ENCODE results near the gene HAP1.

HAP1 gene

GRCh38 chr17:41748275-41748674 lies 13.8 kb upstream of the HAP1 start:
- no peak for DNase-seq (ENCODE audit: low spot score)
- ATAC-seq (ENCODE audit: low read depth) = no peak
- no peak for TF ChIP-seq CTCF (IDR thresholded peaks at IDR 0.05; ENCODE audit: poor library complexity, severe bottlenecking)

GRCh38 chr17:41741709-41742108 lies 7.3 kb upstream of the HAP1 start:
- Histone ChIP-seq H3K27ac (ENCODE audit: poor library complexity, severe bottlenecking) (no peak overlapping the region), H3K27me3 (ENCODE audit: insufficient read depth, poor library complexity, severe bottlenecking) (no peaks in the 10 kb centered on the region), H3K4me3 (ENCODE audit: severe bottlenecking) (no peak overlapping the region), H3K4me1 (ENCODE audit: insufficient read depth, poor library complexity, severe bottlenecking) (peaks cover 22% of the 10 kb centered on the region), H3K36me3 (ENCODE audit: low read depth) (no peaks in the 10 kb centered on the region), H3K9me3 (ENCODE audit: severe bottlenecking) (no peaks in the 10 kb centered on the region)
- DNase-seq (ENCODE audit: low spot score) (no peak), ATAC-seq (ENCODE audit: low read depth) (no peak)
- no peak for TF ChIP-seq CTCF (IDR thresholded peaks at IDR 0.05; ENCODE audit: poor library complexity, severe bottlenecking)

More at GRCh38 chr17:41748275-41748674, 13.8 kb upstream of the HAP1 start:
- Histone ChIP-seq H3K9me3 (ENCODE audit: severe bottlenecking) (no peaks in the 10 kb centered on the region), H3K27ac (ENCODE audit: poor library complexity, severe bottlenecking) (no peak overlapping the region), H3K27me3 (ENCODE audit: insufficient read depth, poor library complexity, severe bottlenecking) (no peaks in the 10 kb centered on the region), H3K4me3 (ENCODE audit: severe bottlenecking) (no peak overlapping the region), H3K36me3 (ENCODE audit: low read depth) (peaks cover 8% of the 10 kb centered on the region; the same call in 1 of the 2 replicates), H3K4me1 (ENCODE audit: insufficient read depth, poor library complexity, severe bottlenecking) (no peaks in the 10 kb centered on the region)

GRCh38 chr17:41740506-41740905 lies 6.1 kb upstream of the HAP1 start:
- no peak for TF ChIP-seq CTCF (IDR thresholded peaks at IDR 0.05; ENCODE audit: poor library complexity, severe bottlenecking)
- no peak for ATAC-seq (ENCODE audit: low read depth)

GRCh38 chr17:41739661-41740352 lies 5.4 kb upstream of the HAP1 start:
- ATAC-seq (ENCODE audit: low read depth) (peak; percentile 84), DNase-seq (ENCODE audit: low spot score) (no peak)
- Histone ChIP-seq H3K27ac (ENCODE audit: poor library complexity, severe bottlenecking) (peak overlapping the region; percentile 92), H3K4me1 (ENCODE audit: insufficient read depth, poor library complexity, severe bottlenecking) (peaks cover 22% of the 10 kb centered on the region), H3K27me3 (ENCODE audit: insufficient read depth, poor library complexity, severe bottlenecking) (no peaks in the 10 kb centered on the region), H3K36me3 (ENCODE audit: low read depth) (no peaks in the 10 kb centered on the region), H3K4me3 (ENCODE audit: severe bottlenecking) (no peak overlapping the region), H3K9me3 (ENCODE audit: severe bottlenecking) (no peaks in the 10 kb centered on the region)
- no peak for TF ChIP-seq CTCF (IDR thresholded peaks at IDR 0.05; ENCODE audit: poor library complexity, severe bottlenecking)

More at GRCh38 chr17:41740506-41740905, 6.1 kb upstream of the HAP1 start:
- H3K4me3 ChIP-seq (ENCODE audit: severe bottlenecking) = no peak overlapping the region
- DNase-seq (ENCODE audit: low spot score) = no peak
- no peaks in the 10 kb centered on the region for H3K9me3 ChIP-seq (ENCODE audit: severe bottlenecking)
- no peaks in the 10 kb centered on the region for H3K27me3 ChIP-seq (ENCODE audit: insufficient read depth, poor library complexity, severe bottlenecking)
- no peaks in the 10 kb centered on the region for H3K36me3 ChIP-seq (ENCODE audit: low read depth)
- H3K27ac ChIP-seq (ENCODE audit: poor library complexity, severe bottlenecking) = peak overlapping the region; percentile 92
- peaks cover 22% of the 10 kb centered on the region for H3K4me1 ChIP-seq (ENCODE audit: insufficient read depth, poor library complexity, severe bottlenecking)

GRCh38 chr17:41738801-41739112 lies 4.3 kb upstream of the HAP1 start:
- ATAC-seq (ENCODE audit: low read depth) = no peak
- no peaks in the 10 kb centered on the region for H3K9me3 ChIP-seq (ENCODE audit: severe bottlenecking)
- no peak for TF ChIP-seq CTCF (IDR thresholded peaks at IDR 0.05; ENCODE audit: poor library complexity, severe bottlenecking)
- H3K36me3 ChIP-seq (ENCODE audit: low read depth) = no peaks in the 10 kb centered on the region
- peak overlapping the region; percentile 92 for H3K27ac ChIP-seq (ENCODE audit: poor library complexity, severe bottlenecking)
- H3K4me3 ChIP-seq (ENCODE audit: severe bottlenecking) = no peak overlapping the region
- no peak for DNase-seq (ENCODE audit: low spot score)
- H3K4me1 ChIP-seq (ENCODE audit: insufficient read depth, poor library complexity, severe bottlenecking) = peaks cover 22% of the 10 kb centered on the region
- no peaks in the 10 kb centered on the region for H3K27me3 ChIP-seq (ENCODE audit: insufficient read depth, poor library complexity, severe bottlenecking)
